Measurements from ENCODE around the gene VIL1.

VIL1 gene

GRCh38 chr2:218386505-218387368, 32.2 kb upstream of the VIL1 start:
- H3K9me3 ChIP-seq (ENCODE audit: control insufficient read depth in 1 of 2, low read length in 2 of 2) = no peaks in the 10 kb centered on the region
- H3K36me3 ChIP-seq (ENCODE audit: control insufficient read depth in 1 of 2, insufficient read depth in 2 of 2, low read length in 2 of 2) = no peaks in the 10 kb centered on the region
- peaks cover 0 to 6% of the 10 kb centered on the region in 2 donors for H3K4me1 ChIP-seq (ENCODE audit: control insufficient read depth in 1 of 2, insufficient read depth in 2 of 2, low read length in 2 of 2)
- no peaks in the 10 kb centered on the region for H3K27me3 ChIP-seq (ENCODE audit: low read depth, low read length)
- peak overlapping the region; percentile 60 to 61 for H3K4me3 ChIP-seq (ENCODE audit: low read depth in 1 of 2, low read length in 2 of 2)
- peak overlapping the region; percentile 23 for H3K27ac ChIP-seq (ENCODE audit: low read length)

DNA sequence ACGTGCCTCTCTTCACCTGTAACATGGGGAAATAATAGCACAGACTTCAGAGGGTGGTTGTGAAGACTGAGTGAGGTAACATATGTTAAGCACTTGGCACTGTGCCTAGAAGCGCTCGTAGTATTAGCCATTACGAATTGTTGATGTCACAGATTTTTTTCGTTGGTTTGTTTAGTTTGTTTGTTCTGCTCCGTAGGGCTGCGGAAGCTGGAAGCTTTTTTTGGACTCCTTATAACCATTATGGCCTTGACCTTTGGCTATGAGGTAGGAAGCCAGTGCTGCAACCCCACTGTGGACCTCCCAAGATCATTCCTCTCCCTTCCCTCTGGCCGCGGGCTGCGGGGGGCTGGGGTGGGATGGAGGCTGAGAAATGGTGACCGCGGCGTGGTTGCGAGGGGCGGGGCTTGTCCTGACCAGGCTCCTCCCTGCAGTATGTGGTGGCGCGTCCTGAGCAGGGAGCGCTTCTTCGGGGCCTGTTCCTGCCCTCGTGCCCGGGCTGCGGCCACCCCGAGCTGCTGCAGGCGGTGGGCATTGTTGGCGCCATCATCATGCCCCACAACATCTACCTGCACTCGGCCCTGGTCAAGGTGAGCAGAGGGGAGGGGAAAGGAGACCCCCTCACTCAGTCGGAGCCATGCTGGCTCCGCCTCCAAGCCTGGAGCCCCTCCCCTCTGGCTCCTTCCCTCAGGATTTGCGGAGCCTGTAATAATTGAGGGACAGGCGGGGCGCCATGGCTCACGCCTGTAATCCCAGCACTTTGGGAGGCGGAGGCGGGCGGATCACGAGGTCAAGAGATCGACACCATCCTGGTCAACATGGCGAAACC, 31.3 kb upstream of the VIL1 start:
- Histone ChIP-seq H3K4me1 (ENCODE audit: control insufficient read depth in 1 of 2, insufficient read depth in 2 of 2, low read length in 2 of 2) (peaks cover 0 to 6% of the 10 kb centered on the region in 2 donors), H3K27me3 (ENCODE audit: low read depth, low read length) (no peaks in the 10 kb centered on the region), H3K9me3 (ENCODE audit: control insufficient read depth in 1 of 2, low read length in 2 of 2) (no peaks in the 10 kb centered on the region), H3K4me3 (ENCODE audit: low read depth in 1 of 2, low read length in 2 of 2) (peak overlapping the region; percentile 60 to 61), H3K36me3 (ENCODE audit: control insufficient read depth in 1 of 2, insufficient read depth in 2 of 2, low read length in 2 of 2) (no peaks in the 10 kb centered on the region), H3K27ac (ENCODE audit: low read length) (peak overlapping the region; percentile 23)

DNA sequence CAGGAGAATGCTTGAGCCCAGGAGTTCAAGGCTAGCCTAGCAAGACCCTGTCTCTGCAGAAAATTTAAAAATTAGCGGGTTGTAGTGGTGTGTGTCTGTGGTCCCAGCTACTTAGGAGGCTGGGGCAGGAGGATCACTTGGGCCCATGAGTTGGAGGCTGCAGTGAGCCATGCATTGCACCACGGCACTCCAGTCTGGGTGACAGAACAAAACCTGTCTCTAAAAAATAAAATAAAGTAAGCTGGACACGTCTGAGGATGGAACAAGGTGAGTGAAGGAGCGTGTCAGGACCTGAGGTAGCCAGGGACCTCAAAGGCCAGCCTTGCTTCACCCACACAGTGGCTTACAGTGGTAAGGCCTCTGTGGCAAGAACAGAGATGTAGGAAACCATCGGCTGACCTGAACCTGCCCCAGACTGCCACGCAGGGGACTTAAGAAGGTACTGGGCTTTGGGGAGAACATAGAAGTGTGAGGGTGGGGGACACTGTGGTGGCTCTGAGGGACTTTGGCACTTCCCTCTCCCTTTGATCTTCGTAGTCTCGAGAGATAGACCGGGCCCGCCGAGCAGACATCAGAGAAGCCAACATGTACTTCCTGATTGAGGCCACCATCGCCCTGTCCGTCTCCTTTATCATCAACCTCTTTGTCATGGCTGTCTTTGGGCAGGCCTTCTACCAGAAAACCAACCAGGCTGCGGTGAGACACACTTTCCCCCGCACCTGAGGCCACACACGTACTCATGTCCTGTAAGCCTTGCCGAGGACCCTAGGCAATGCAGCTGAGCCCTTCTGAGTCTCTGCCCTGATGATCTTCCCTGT, 29.4 kb upstream of the VIL1 start:
- Histone ChIP-seq H3K9me3 (ENCODE audit: control insufficient read depth in 1 of 2, low read length in 2 of 2) (no peaks in the 10 kb centered on the region), H3K27ac (ENCODE audit: low read length) (no peak overlapping the region), H3K4me3 (ENCODE audit: low read depth in 1 of 2, low read length in 2 of 2) (no peak overlapping the region), H3K27me3 (ENCODE audit: low read depth, low read length) (no peaks in the 10 kb centered on the region), H3K36me3 (ENCODE audit: control insufficient read depth in 1 of 2, insufficient read depth in 2 of 2, low read length in 2 of 2) (no peaks in the 10 kb centered on the region), H3K4me1 (ENCODE audit: control insufficient read depth in 1 of 2, insufficient read depth in 2 of 2, low read length in 2 of 2) (peaks cover 0 to 6% of the 10 kb centered on the region in 2 donors)

DNA sequence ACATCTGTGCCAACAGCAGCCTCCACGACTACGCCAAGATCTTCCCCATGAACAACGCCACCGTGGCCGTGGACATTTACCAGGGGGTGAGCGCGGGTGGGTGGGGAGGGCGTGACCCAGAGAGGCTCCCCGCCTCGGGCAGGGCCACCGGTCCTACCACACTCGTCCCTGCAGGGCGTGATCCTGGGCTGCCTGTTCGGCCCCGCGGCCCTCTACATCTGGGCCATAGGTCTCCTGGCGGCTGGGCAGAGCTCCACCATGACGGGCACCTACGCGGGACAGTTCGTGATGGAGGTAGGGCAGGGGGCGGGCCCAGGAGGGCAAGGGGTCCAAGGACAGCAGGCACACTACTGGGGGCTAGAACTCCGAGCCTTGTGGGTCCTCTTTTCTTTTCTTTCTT, 27.7 kb upstream of the VIL1 start:
- H3K27ac ChIP-seq (ENCODE audit: low read length) = no peak overlapping the region
- H3K27me3 ChIP-seq (ENCODE audit: low read depth, low read length) = no peaks in the 10 kb centered on the region
- no peaks in the 10 kb centered on the region for H3K9me3 ChIP-seq (ENCODE audit: control insufficient read depth in 1 of 2, low read length in 2 of 2)
- H3K4me3 ChIP-seq (ENCODE audit: low read depth in 1 of 2, low read length in 2 of 2) = no peak overlapping the region
- peaks cover 0 to 6% of the 10 kb centered on the region in 2 donors for H3K4me1 ChIP-seq (ENCODE audit: control insufficient read depth in 1 of 2, insufficient read depth in 2 of 2, low read length in 2 of 2)
- peaks cover 0 to 1% of the 10 kb centered on the region in 2 donors for H3K36me3 ChIP-seq (ENCODE audit: control insufficient read depth in 1 of 2, insufficient read depth in 2 of 2, low read length in 2 of 2)

GRCh38 chr2:218392459-218392858, 26.5 kb upstream of the VIL1 start:
- no peaks in the 10 kb centered on the region for H3K27me3 ChIP-seq (ENCODE audit: low read depth, low read length)
- no peak overlapping the region for H3K27ac ChIP-seq (ENCODE audit: low read length)
- no peaks in the 10 kb centered on the region for H3K9me3 ChIP-seq (ENCODE audit: control insufficient read depth in 1 of 2, low read length in 2 of 2)
- H3K4me3 ChIP-seq (ENCODE audit: low read depth in 1 of 2, low read length in 2 of 2) = no peak overlapping the region
- H3K4me1 ChIP-seq (ENCODE audit: control insufficient read depth in 1 of 2, insufficient read depth in 2 of 2, low read length in 2 of 2) = peaks cover 0 to 10% of the 10 kb centered on the region in 2 donors
- peaks cover 0 to 3% of the 10 kb centered on the region in 2 donors for H3K36me3 ChIP-seq (ENCODE audit: control insufficient read depth in 1 of 2, insufficient read depth in 2 of 2, low read length in 2 of 2)

GRCh38 chr2:218392891-218393462, 25.9 kb upstream of the VIL1 start:
- Histone ChIP-seq H3K4me1 (ENCODE audit: control insufficient read depth in 1 of 2, insufficient read depth in 2 of 2, low read length in 2 of 2) (peaks cover 0 to 10% of the 10 kb centered on the region in 2 donors), H3K9me3 (ENCODE audit: control insufficient read depth in 1 of 2, low read length in 2 of 2) (no peaks in the 10 kb centered on the region), H3K27me3 (ENCODE audit: low read depth, low read length) (no peaks in the 10 kb centered on the region), H3K27ac (ENCODE audit: low read length) (no peak overlapping the region), H3K36me3 (ENCODE audit: control insufficient read depth in 1 of 2, insufficient read depth in 2 of 2, low read length in 2 of 2) (peaks cover 0 to 3% of the 10 kb centered on the region in 2 donors), H3K4me3 (ENCODE audit: low read depth in 1 of 2, low read length in 2 of 2) (no peak overlapping the region)

DNA sequence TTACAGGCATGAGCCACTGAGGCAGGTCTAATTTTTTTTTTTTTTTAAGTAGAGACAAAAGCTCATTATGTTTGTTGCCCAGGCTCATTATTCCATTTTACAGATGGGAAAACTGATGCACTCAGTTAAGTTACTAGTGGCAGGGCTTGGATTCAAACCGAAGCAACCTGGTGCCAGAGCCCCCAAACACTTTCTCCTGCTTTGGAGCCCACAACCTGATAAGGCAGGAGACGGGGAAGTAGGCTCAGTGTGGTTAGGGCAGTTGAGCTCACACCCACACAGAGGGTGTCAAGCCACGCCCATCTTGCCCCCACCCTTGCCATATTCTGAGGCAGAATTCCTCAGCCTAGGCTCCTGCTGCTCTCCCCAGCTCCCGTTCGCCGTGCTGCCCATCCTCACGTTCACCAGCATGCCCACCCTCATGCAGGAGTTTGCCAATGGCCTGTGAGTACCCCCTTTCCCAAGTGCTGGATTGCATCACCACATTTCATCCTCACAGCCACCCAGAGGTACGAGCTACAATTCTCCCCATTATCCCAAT, 25.1 kb upstream of the VIL1 start:
- H3K27me3 ChIP-seq (ENCODE audit: low read depth, low read length) = no peaks in the 10 kb centered on the region
- H3K9me3 ChIP-seq (ENCODE audit: control insufficient read depth in 1 of 2, low read length in 2 of 2) = no peaks in the 10 kb centered on the region
- H3K4me3 ChIP-seq (ENCODE audit: low read depth in 1 of 2, low read length in 2 of 2) = no peak overlapping the region
- H3K36me3 ChIP-seq (ENCODE audit: control insufficient read depth in 1 of 2, insufficient read depth in 2 of 2, low read length in 2 of 2) = peaks cover 0 to 3% of the 10 kb centered on the region in 2 donors
- no peak overlapping the region for H3K27ac ChIP-seq (ENCODE audit: low read length)
- H3K4me1 ChIP-seq (ENCODE audit: control insufficient read depth in 1 of 2, insufficient read depth in 2 of 2, low read length in 2 of 2) = peaks cover 0 to 12% of the 10 kb centered on the region in 2 donors

DNA sequence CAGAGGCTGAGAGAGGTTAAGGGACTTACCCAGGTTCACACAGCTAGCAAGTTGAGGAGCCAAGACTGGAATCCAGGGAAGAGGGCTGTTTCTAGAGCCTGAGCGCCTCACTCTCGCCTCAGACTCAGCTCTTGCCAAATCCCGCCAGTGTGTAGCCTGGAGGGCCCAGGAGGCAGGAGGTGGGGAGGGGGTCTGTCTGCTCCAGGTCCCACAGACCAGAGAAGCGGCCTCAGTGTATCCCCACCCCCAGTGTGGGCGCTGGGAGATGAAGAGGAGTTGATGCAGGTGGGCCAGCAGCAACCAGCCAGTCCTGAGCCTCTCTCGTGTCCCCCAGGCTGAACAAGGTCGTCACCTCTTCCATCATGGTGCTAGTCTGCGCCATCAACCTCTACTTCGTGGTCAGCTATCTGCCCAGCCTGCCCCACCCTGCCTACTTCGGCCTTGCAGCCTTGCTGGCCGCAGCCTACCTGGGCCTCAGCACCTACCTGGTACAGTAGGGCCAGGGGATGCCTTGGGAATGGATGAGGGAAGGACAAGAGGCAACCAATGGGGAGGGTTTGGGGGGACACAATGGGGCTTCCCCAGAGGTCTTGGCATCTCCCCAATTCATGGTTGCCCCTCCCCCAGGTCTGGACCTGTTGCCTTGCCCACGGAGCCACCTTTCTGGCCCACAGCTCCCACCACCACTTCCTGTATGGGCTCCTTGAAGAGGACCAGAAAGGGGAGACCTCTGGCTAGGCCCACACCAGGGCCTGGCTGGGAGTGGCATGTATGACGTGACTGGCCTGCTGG, 24.4 kb upstream of the VIL1 start:
- Histone ChIP-seq H3K4me3 (ENCODE audit: low read depth in 1 of 2, low read length in 2 of 2) (no peak overlapping the region), H3K27ac (ENCODE audit: low read length) (no peak overlapping the region), H3K9me3 (ENCODE audit: control insufficient read depth in 1 of 2, low read length in 2 of 2) (no peaks in the 10 kb centered on the region), H3K36me3 (ENCODE audit: control insufficient read depth in 1 of 2, insufficient read depth in 2 of 2, low read length in 2 of 2) (peaks cover 0 to 3% of the 10 kb centered on the region in 2 donors), H3K4me1 (ENCODE audit: control insufficient read depth in 1 of 2, insufficient read depth in 2 of 2, low read length in 2 of 2) (peaks cover 0 to 12% of the 10 kb centered on the region in 2 donors), H3K27me3 (ENCODE audit: low read depth, low read length) (no peaks in the 10 kb centered on the region)

DNA sequence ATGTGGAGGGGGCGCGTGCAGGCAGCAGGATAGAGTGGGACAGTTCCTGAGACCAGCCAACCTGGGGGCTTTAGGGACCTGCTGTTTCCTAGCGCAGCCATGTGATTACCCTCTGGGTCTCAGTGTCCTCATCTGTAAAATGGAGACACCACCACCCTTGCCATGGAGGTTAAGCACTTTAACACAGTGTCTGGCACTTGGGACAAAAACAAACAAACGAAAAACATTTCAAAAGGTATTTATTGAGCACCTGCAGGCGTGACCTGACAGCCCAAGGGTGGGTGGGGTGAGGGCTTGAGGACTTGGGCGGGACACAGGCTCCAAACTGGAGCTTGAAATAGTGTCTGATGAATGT, 23.9 kb upstream of the VIL1 start:
- peaks cover 0 to 12% of the 10 kb centered on the region in 2 donors for H3K4me1 ChIP-seq (ENCODE audit: control insufficient read depth in 1 of 2, insufficient read depth in 2 of 2, low read length in 2 of 2)
- H3K27ac ChIP-seq (ENCODE audit: low read length) = no peak overlapping the region
- H3K4me3 ChIP-seq (ENCODE audit: low read depth in 1 of 2, low read length in 2 of 2) = no peak overlapping the region
- no peaks in the 10 kb centered on the region for H3K9me3 ChIP-seq (ENCODE audit: control insufficient read depth in 1 of 2, low read length in 2 of 2)
- H3K36me3 ChIP-seq (ENCODE audit: control insufficient read depth in 1 of 2, insufficient read depth in 2 of 2, low read length in 2 of 2) = peaks cover 0 to 3% of the 10 kb centered on the region in 2 donors
- H3K27me3 ChIP-seq (ENCODE audit: low read depth, low read length) = no peaks in the 10 kb centered on the region

DNA sequence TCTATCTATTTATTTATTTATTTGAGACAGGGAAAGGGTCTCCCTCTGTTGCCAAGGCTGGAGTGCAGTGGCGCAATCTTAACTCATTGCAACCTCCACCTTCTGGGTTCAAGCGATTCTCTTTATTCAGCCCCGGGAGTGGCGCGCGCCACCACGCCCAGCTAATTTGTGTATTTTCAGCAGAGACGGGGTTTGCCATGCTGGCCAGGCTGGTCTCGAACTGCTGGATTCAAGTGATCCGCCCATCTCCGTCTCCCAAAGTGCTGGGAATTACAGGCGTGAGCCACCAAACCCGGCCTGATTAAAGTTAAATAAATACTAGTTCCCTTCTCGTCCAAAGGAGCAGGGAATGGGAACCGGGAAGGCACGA, 23.5 kb upstream of the VIL1 start:
- Histone ChIP-seq H3K9me3 (ENCODE audit: control insufficient read depth in 1 of 2, low read length in 2 of 2) (no peaks in the 10 kb centered on the region), H3K27me3 (ENCODE audit: low read depth, low read length) (no peaks in the 10 kb centered on the region), H3K36me3 (ENCODE audit: control insufficient read depth in 1 of 2, insufficient read depth in 2 of 2, low read length in 2 of 2) (peaks cover 0 to 3% of the 10 kb centered on the region in 2 donors), H3K4me3 (ENCODE audit: low read depth in 1 of 2, low read length in 2 of 2) (peak overlapping the region; percentile 33 to 88), H3K4me1 (ENCODE audit: control insufficient read depth in 1 of 2, insufficient read depth in 2 of 2, low read length in 2 of 2) (peaks cover 0 to 12% of the 10 kb centered on the region in 2 donors), H3K27ac (ENCODE audit: low read length) (peak overlapping the region; percentile 60)
